IMR-90 (cell line): ENCODE measurements around the gene SEPTIN8. TPM values are rescaled to one million over a fixed set of nuclear protein-coding genes. Genes with fewer than 3 reads are reported as not detected.

Experiments used
- ATAC-seq: fragments of 200-7000 bp; cut with Tn5 transposase; 2 replicates; pipeline ENCODE4 v1.9.1; 2020; ENCODE audit warnings: low read depth, mild to moderate bottlenecking, moderate library complexity
- BruUV-seq: library from RNA; stranded (reverse); fragments of 400-500 nt; replicated peaks from 2 replicates; lab custom pipeline; 2021; lab: Mats Ljungman, UMichigan
- CTCF ChIA-PET: fragments of 300-600 bp; formaldehyde crosslinking; extraction: SDS; loops from one replicate; lab custom pipeline; 2021; ENCODE audit warnings: antibody characterized with exemption; lab: Yijun Ruan, JAX
- POLR2A ChIA-PET: fragments of 300-600 bp; sonication (Branson Sonifier 250); formaldehyde crosslinking; loops from one replicate; lab custom pipeline; 2022; ENCODE audit warnings: antibody characterized with exemption; ENCODE audit not compliant: unreplicated experiment; lab: Charles Lee
- DNase-seq: peaks from one replicate; pipeline ENCODE4 v3.0.0; 2013
- H2AFZ ChIP-seq: replicated peaks from 2 replicates; pipeline ENCODE3; 2013; ENCODE audit warnings: low read length, mild to moderate bottlenecking; ENCODE audit not compliant: poor library complexity
- H2AK5ac ChIP-seq: 2 replicates; pipeline ENCODE4 v1.6.1; 2013; ENCODE audit warnings: low read depth, low read length, inconsistent platforms
- H2AK9ac ChIP-seq: replicated peaks from 2 replicates; pipeline ENCODE3; 2013; ENCODE audit warnings: mild to moderate bottlenecking, low read depth, low read length, moderate library complexity; ENCODE audit not compliant: poor library complexity
- H2BK120ac ChIP-seq: 2 replicates; pipeline ENCODE4 v1.6.1; 2013; ENCODE audit warnings: low read depth, low read length, inconsistent platforms
- H2BK15ac ChIP-seq: 3 replicates; pipeline ENCODE4 v1.6.1; 2013; ENCODE audit warnings: low read depth, low read length, inconsistent platforms
- H2BK20ac ChIP-seq: 2 replicates; pipeline ENCODE4 v1.6.1; 2013; ENCODE audit warnings: low read depth, mild to moderate bottlenecking, inconsistent platforms, low read length, moderate library complexity
- H2BK5ac ChIP-seq: 2 replicates; pipeline ENCODE4 v1.6.1; 2013; ENCODE audit warnings: mild to moderate bottlenecking, low read depth, low read length, inconsistent platforms; ENCODE audit not compliant: poor library complexity, severe bottlenecking
- H3K14ac ChIP-seq: replicated peaks from 2 replicates; pipeline ENCODE4 v1.6.1; 2013; ENCODE audit warnings: low read depth, low read length, inconsistent platforms
- H3K18ac ChIP-seq: 2 replicates; pipeline ENCODE4 v1.6.1; 2013; ENCODE audit warnings: low read depth, low read length, control low read depth
- H3K23ac ChIP-seq: 2 replicates; pipeline ENCODE4 v1.6.1; 2013; ENCODE audit warnings: low read depth, low read length, inconsistent platforms
- H3K27ac ChIP-seq: 2 replicates; pipeline ENCODE4 v1.5.1; 2013; ENCODE audit warnings: mild to moderate bottlenecking, control low read depth, low read length; ENCODE audit not compliant: insufficient read depth
- H3K27me3 ChIP-seq: 2 replicates; pipeline ENCODE4 v1.6.1; 2013; ENCODE audit warnings: low read length; ENCODE audit not compliant: control insufficient read depth, insufficient read depth
- H3K36me3 ChIP-seq: 2 replicates; pipeline ENCODE4 v1.6.1; 2013; ENCODE audit warnings: low read length, mixed read lengths; ENCODE audit not compliant: control insufficient read depth, insufficient read depth
- H3K4ac ChIP-seq: 2 replicates; pipeline ENCODE4 v1.6.1; 2013; ENCODE audit warnings: low read depth, low read length, inconsistent platforms
- H3K4me1 ChIP-seq: 2 replicates; pipeline ENCODE4 v1.6.1; 2013; ENCODE audit warnings: low read length, mixed read lengths; ENCODE audit not compliant: control insufficient read depth, insufficient read depth
- H3K4me2 ChIP-seq: 2 replicates; pipeline ENCODE4 v1.6.1; 2013; ENCODE audit warnings: low read depth, mild to moderate bottlenecking, control low read depth, low read length, moderate library complexity
- H3K4me3 ChIP-seq: 2 replicates; pipeline ENCODE4 v1.5.1; 2013; ENCODE audit warnings: low read depth, mild to moderate bottlenecking, control low read depth, low read length, moderate library complexity; ENCODE audit not compliant: insufficient read depth
- H3K56ac ChIP-seq: 2 replicates; pipeline ENCODE4 v1.6.1; 2013; ENCODE audit warnings: low read length, inconsistent platforms; ENCODE audit not compliant: insufficient read depth; ENCODE audit errors: extremely low read depth
- H3K79me1 ChIP-seq, 2 experiments: 2 replicates each; pipeline ENCODE4 v1.6.1; 2013; ENCODE audit warnings: low read length in 2 of 2, inconsistent platforms in 1 of 2, low read depth in 1 of 2
- H3K9ac ChIP-seq: 2 replicates; pipeline ENCODE4 v1.6.1; 2013; ENCODE audit warnings: low read depth, low read length, control low read depth
- H3K9me1 ChIP-seq: 2 replicates; pipeline ENCODE4 v1.6.1; 2013; ENCODE audit warnings: low read length, inconsistent platforms; ENCODE audit not compliant: insufficient read depth
- H3K9me3 ChIP-seq: 2 replicates; pipeline ENCODE4 v1.6.1; 2013; ENCODE audit warnings: low read length; ENCODE audit not compliant: control insufficient read depth, insufficient read depth
- H4K20me1 ChIP-seq: 2 replicates; pipeline ENCODE4 v1.6.1; 2013; ENCODE audit warnings: low read length, inconsistent platforms; ENCODE audit not compliant: insufficient read depth
- H4K5ac ChIP-seq: 2 replicates; pipeline ENCODE4 v1.6.1; 2013; ENCODE audit warnings: mild to moderate bottlenecking, low read depth, low read length, control low read depth
- H4K8ac ChIP-seq, 2 experiments: 2 replicates each; pipeline ENCODE4 v1.6.1; 2013; ENCODE audit warnings: low read depth in 2 of 2, low read length in 2 of 2, control low read depth in 1 of 2, inconsistent platforms in 1 of 2
- H4K91ac ChIP-seq: 2 replicates; pipeline ENCODE4 v1.6.1; 2013; ENCODE audit warnings: low read depth, low read length, inconsistent platforms; ENCODE audit not compliant: insufficient read depth
- CHD1 ChIP-seq: IDR thresholded peaks from 2 replicates; pipeline ENCODE4 v1.6.1; 2012; ENCODE audit warnings: low read depth, low read length, improper control_type of control experiment
- MAFK ChIP-seq: IDR thresholded peaks from 2 replicates; pipeline ENCODE4 v1.6.1; 2012; ENCODE audit warnings: low read depth, low read length, improper control_type of control experiment
- RFX5 ChIP-seq: IDR thresholded peaks from 2 replicates; pipeline ENCODE4 v1.8.0; 2012; ENCODE audit warnings: low read depth, mild to moderate bottlenecking, low read length, moderate library complexity
- WGBS, 2 experiments: methylation state at CpG; one replicate each; pipeline versions ENCODE4 v1.1.5 to v1.1.7; 2013; ENCODE audit warnings: missing lambda C conversion rate in 2 of 2; ENCODE audit not compliant: insufficient read length in 1 of 2; ENCODE audit errors: extremely low coverage in 2 of 2; 5-methylcytosine and 5-hydroxymethylcytosine counted together
- dilution Hi-C: fragments of 300-500 bp; cut with HindIII; formaldehyde crosslinking; loops from one replicate; pipeline ENCODE4 v1.14.3; 2018; ENCODE audit warnings: low sequenced_read_pairs; ENCODE audit not compliant: unreplicated experiment
- in situ Hi-C: fragments of 300-500 bp; cut with MboI; formaldehyde crosslinking; loops from 3 replicates; pipeline ENCODE4 v1.14.3; 2019; ENCODE audit warnings: low sequenced_read_pairs, inconsistent platforms, mixed read lengths
- intact Hi-C: fragments of 100-400 bp; cut with micrococcal nuclease; formaldehyde crosslinking; loops from 2 replicates; pipeline ENCODE4 v1.10.0; 2022
- polyA plus RNA-seq, 3 experiments: library from polyadenylated mRNA; depleted of rRNA; stranded (reverse); fragments of >200 nt; gene quantifications; 2 replicates each; pipeline ENCODE4 v1.2.3, GENCODE V29; 2012; ENCODE audit warnings: low replicate concordance in 1 of 3
- total RNA-seq: library from RNA; depleted of rRNA; stranded (reverse); fragments of >200 nt; gene quantifications from 2 replicates; pipeline ENCODE4 v1.2.3, GENCODE V29; 2012

Gene SEPTIN8
- total and polyA plus RNA-seq, 2 of the 4 experiments (the other 2 are of a cell fraction), result 56.2 to 67.2 TPM

DNA sequence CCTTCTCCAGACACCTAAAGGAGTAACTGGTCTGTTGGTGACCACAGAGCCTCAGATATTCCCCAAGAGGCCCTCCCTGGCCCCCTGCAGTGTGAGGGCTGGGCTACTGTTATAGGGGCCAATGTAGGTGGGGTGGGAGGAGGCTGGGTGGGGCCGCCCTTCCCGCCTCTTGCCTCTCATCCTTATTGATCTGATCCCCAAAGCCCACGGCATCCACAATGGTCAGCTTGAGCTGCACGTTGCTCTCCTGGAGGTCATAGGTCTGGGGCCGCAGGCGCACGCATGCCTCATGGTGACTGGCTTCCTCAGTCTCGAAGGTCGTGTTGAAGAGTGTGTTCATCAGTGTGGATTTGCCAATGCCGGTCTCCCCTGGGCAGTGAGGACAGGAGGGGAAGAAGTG lies 13.0 kb downstream of the SEPTIN8 start:
- H4K8ac ChIP-seq, result no peak overlapping the region
- ATAC-seq, result no peak
- no peak overlapping the region for H3K4me3 ChIP-seq
- H4K5ac ChIP-seq, result no peak overlapping the region
- H3K9ac ChIP-seq, result no peak overlapping the region
- dilution Hi-C loops (no loop called here), intact Hi-C loops (no loop called here), in situ Hi-C loops (no loop called here)
- no peak overlapping the region for H3K14ac ChIP-seq
- no peak overlapping the region for H2AK5ac ChIP-seq
- no peak overlapping the region for H3K18ac ChIP-seq
- no peak overlapping the region for H2BK5ac ChIP-seq
- no TSS peak for BruUV-seq
- no peak overlapping the region for H2BK120ac ChIP-seq
- H4K20me1 ChIP-seq, result peaks cover 23% of the 10 kb centered on the region
- H3K4me1 ChIP-seq, result peaks cover 13% of the 10 kb centered on the region
- POLR2A ChIA-PET, result no interaction called here
- H3K23ac ChIP-seq, result no peak overlapping the region
- TF ChIP-seq CHD1 (no peak), MAFK (no peak), RFX5 (no peak)
- no peak overlapping the region for H3K27ac ChIP-seq
- no peaks in the 10 kb centered on the region for H3K9me3 ChIP-seq
- H2BK15ac ChIP-seq, result no peak overlapping the region
- H3K9me1 ChIP-seq, result peaks cover 24% of the 10 kb centered on the region
- peaks cover 50% of the 10 kb centered on the region for H3K36me3 ChIP-seq
- no peak overlapping the region for H2AFZ ChIP-seq
- peaks cover 21 to 43% of the 10 kb centered on the region in 2 experiments for H3K79me1 ChIP-seq
- no peak overlapping the region for H2AK9ac ChIP-seq
- CTCF ChIA-PET, result interaction anchor here (1.0 kb wide), 1 partner anchor 9 kb away, joined by 3 read pairs; no protein-coding TSS in a partner anchor
- H4K91ac ChIP-seq, result no peak overlapping the region
- no peak for DNase-seq
- no peak overlapping the region for H3K4ac ChIP-seq
- WGBS, 2 experiments, result 100% methylated on average over 2 of the region's 10 CpGs; no CpG with 5 or more reads in 1 of the 2 experiments
- H3K27me3 ChIP-seq, result no peaks in the 10 kb centered on the region
- H2BK20ac ChIP-seq, result no peak overlapping the region
- H3K56ac ChIP-seq, result no peak overlapping the region
- H3K4me2 ChIP-seq, result no peak overlapping the region
